Spleen (tissue), 11 donors: ENCODE results near the gene CRNKL1. TPM values are rescaled to one million over a fixed set of nuclear protein-coding genes. Genes with fewer than 3 reads are reported as not detected.

Experiments used
- DNase-seq: peaks from one replicate; pipeline ENCODE4 v3.0.0-alpha.2; 2020
- H3K27ac ChIP-seq, 8 donors: fragments of 200-600 bp; sonication (generic) in 7 of 8; 1 replicate in 4 of 8; 2 replicates in 4 of 8; pipeline versions ENCODE4 v1.5.0 to v1.8.0; 2016 to 2021; ENCODE audit warnings: inconsistent platforms in 4 of 8, mild to moderate bottlenecking in 4 of 8, moderate library complexity in 1 of 8
- H3K27me3 ChIP-seq, 7 donors: fragments of 200-600 bp; sonication (generic) in 6 of 7; replicated peaks in 1 of 7; 1 replicate in 4 of 7; 2 replicates in 3 of 7; pipeline versions ENCODE4 v1.5.0 to v1.8.0; 2016 to 2021; ENCODE audit warnings: inconsistent platforms in 3 of 7, mild to moderate bottlenecking in 1 of 7
- H3K36me3 ChIP-seq, 6 donors: fragments of 200-600 bp; sonication (generic) in 5 of 6; 1 replicate in 4 of 6; 2 replicates in 2 of 6; pipeline versions ENCODE4 v1.5.0 to v1.8.0; 2016 to 2021; ENCODE audit warnings: inconsistent platforms in 2 of 6
- H3K4me1 ChIP-seq, 6 donors: fragments of 200-600 bp; sonication (generic) in 5 of 6; 1 replicate in 3 of 6; 2 replicates in 3 of 6; pipeline versions ENCODE4 v1.5.0 to v1.8.0; 2016 to 2021; ENCODE audit warnings: inconsistent platforms in 3 of 6
- H3K4me3 ChIP-seq, 8 donors: fragments of 200-600 bp; sonication (generic) in 7 of 8; 1 replicate in 4 of 8; 2 replicates in 4 of 8; pipeline versions ENCODE4 v1.5.0 to v1.8.0; 2016 to 2021; ENCODE audit warnings: inconsistent platforms in 4 of 8, mild to moderate bottlenecking in 4 of 8, moderate library complexity in 2 of 8
- H3K9me3 ChIP-seq, 8 donors: fragments of 200-600 bp; sonication (generic) in 7 of 8; 1 replicate in 4 of 8; 2 replicates in 4 of 8; pipeline versions ENCODE4 v1.5.0 to v1.8.0; 2016 to 2021; ENCODE audit warnings: inconsistent platforms in 4 of 8
- POLR2A ChIP-seq, 3 donors: fragments of 450-650 bp; IDR thresholded peaks; one replicate each; pipeline ENCODE4 v1.5.1; 2017; ENCODE audit warnings: antibody characterized with exemption in 3 of 3, mild to moderate bottlenecking in 1 of 3
- POLR2AphosphoS5 ChIP-seq, 3 donors: sonication (generic); formaldehyde crosslinking; IDR thresholded peaks; one replicate each; pipeline ENCODE4 v1.5.1; 2017; ENCODE audit warnings: antibody characterized with exemption in 3 of 3
- WGBS, 5 donors: extraction: QIAGEN DNeasy Blood & Tissue Kit in 3 of 5; methylation state at CpG; one replicate each; pipeline versions ENCODE4 v1.1.5 to v1.1.7; 2013 to 2018; 5-methylcytosine and 5-hydroxymethylcytosine counted together
- intact Hi-C: fragments of 100-400 bp; cut with DNase I; formaldehyde crosslinking; loops from one replicate; pipeline ENCODE4 v1.15.0; 2023; ENCODE audit warnings: low total_unique reads
- polyA plus RNA-seq, 3 donors: library from polyadenylated mRNA; stranded (reverse); fragments of 200-250 nt; gene quantifications; one replicate each; pipeline ENCODE4 v1.2.1, GENCODE V29; 2013
- total RNA-seq, 7 donors: library from RNA; depleted of rRNA in 3 of 7; stranded (reverse); fragments of >200 nt in 3 of 7; fragmentation: NEBNext Ultra II Directional in 4 of 7; extraction: Animal tissue kit (Norgen Biotek cat#: 25700) in 4 of 7; gene quantifications; one replicate each; pipeline versions ENCODE4 v1.1.0 to v1.2.1, GENCODE V29; 2016 to 2021
- TF ChIP-seq, protein P1 (sequence below), 11 experiments: fragments of 200-600 bp in 7 of 11; fragments of 450-650 bp in 4 of 11; sonication (generic) in 4 of 11; IDR thresholded peaks in 8 of 11; conservative IDR thresholded peaks in 3 of 11; 1 replicate in 7 of 11; 2 replicates in 4 of 11; pipeline versions ENCODE4 v1.4.0 to v1.8.0; 2016 to 2021; ENCODE audit warnings: antibody characterized with exemption in 11 of 11, inconsistent platforms in 4 of 11, mild to moderate bottlenecking in 1 of 11
- donor health status: healthy with polysubstance abuse.
- donor health status: DM: no; HTN: no; CAD: no; lungs with moderate emphysema.
- donor health status: DM: no; HTN: no; CAD: no.
- donor health status: Bipolar disorder and iron deficiency.
- donor health status: healthy.
- donor health status: DM: no; HTN: no; CAD: no.
- donor health status: DM: yes; HTN: yes; CAD: no.

CRNKL1 gene
- total and polyA plus RNA-seq, 10 donors = 14.2 to 24.7 (median 23.4) TPM

DNA sequence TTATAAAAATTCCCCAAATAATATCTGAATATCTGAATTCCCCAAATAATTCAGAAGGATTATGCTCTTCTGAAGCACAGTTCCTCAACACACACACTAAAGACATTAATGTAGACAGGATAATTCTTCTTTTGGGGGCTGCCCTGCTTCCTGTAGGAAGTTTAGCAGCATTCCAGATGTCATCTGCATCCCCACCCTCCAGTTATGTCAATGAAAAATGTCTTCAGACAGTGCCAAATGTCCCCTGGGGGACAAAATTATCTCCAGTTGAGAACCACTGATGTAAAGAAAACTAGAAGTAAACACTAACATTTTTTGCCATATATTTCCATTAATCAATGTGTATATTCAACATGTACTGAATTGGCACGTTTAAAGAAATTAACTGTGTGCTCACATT, 61.0 kb downstream of the CRNKL1 start:
- 44 to 83% (median 60%) methylated on average over 1 of the region's 1 CpG for WGBS, 5 donors
- intact Hi-C loops = loop anchor here (10.0 kb wide), 2 partner anchors 87 to 297 kb away; no protein-coding TSS in a partner anchor
- no peak for DNase-seq
- Histone ChIP-seq H3K4me3 (no peak overlapping the region), H3K27ac (peak overlapping the region in 2 of 8 donors; percentile 3 to 12), H3K36me3 (peaks cover 0 to 49% (median 0%) of the 10 kb centered on the region in 6 donors), H3K4me1 (peaks cover 15 to 76% (median 39%) of the 10 kb centered on the region in 6 donors), H3K9me3 (no peaks in the 10 kb centered on the region), H3K27me3 (no peaks in the 10 kb centered on the region)
- TF ChIP-seq, protein P1, sequence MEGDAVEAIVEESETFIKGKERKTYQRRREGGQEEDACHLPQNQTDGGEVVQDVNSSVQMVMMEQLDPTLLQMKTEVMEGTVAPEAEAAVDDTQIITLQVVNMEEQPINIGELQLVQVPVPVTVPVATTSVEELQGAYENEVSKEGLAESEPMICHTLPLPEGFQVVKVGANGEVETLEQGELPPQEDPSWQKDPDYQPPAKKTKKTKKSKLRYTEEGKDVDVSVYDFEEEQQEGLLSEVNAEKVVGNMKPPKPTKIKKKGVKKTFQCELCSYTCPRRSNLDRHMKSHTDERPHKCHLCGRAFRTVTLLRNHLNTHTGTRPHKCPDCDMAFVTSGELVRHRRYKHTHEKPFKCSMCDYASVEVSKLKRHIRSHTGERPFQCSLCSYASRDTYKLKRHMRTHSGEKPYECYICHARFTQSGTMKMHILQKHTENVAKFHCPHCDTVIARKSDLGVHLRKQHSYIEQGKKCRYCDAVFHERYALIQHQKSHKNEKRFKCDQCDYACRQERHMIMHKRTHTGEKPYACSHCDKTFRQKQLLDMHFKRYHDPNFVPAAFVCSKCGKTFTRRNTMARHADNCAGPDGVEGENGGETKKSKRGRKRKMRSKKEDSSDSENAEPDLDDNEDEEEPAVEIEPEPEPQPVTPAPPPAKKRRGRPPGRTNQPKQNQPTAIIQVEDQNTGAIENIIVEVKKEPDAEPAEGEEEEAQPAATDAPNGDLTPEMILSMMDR (IDR thresholded peaks at IDR 0.05 in 8 of 11, conservative IDR thresholded peaks at IDR 0.05 in 3 of 11) = no peak
- TF ChIP-seq POLR2AphosphoS5 (IDR thresholded peaks at IDR 0.05) = no peak
- TF ChIP-seq POLR2A (IDR thresholded peaks at IDR 0.05) = no peak

DNA sequence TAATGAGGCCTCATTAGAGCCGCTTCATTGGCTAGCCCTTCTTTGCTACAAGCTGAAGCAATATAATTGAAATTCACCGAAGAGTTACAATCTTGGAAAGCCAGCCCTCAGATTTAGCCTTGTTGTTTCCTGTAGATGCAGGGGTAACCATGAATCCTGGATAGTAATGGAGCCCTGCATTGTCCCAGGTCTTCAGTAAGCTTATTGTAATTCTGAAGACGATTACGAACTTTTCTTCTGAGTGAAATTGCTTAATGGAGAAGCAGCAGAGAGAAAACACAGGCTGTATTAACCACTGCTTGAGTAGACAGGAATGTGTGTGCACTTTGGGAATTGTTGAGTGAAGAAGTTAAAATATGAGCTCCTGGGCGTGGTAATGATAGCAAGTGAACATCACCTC, 61.4 kb downstream of the CRNKL1 start:
- H3K4me1 ChIP-seq = peaks cover 15 to 76% (median 40%) of the 10 kb centered on the region in 6 donors
- intact Hi-C loops = loop anchor here (10.0 kb wide), 2 partner anchors 86 to 296 kb away; no protein-coding TSS in a partner anchor
- peak overlapping the region in 1 of 8 donors; percentile 12 for H3K27ac ChIP-seq
- H3K9me3 ChIP-seq = no peaks in the 10 kb centered on the region
- TF ChIP-seq, protein P1 (IDR thresholded peaks at IDR 0.05 in 8 of 11, conservative IDR thresholded peaks at IDR 0.05 in 3 of 11) = no peak
- no peak for TF ChIP-seq POLR2A (IDR thresholded peaks at IDR 0.05)
- no peak for TF ChIP-seq POLR2AphosphoS5 (IDR thresholded peaks at IDR 0.05)
- 75 to 90% (median 79%) methylated on average over 5 of the region's 5 CpGs for WGBS, 5 donors
- no peak overlapping the region for H3K4me3 ChIP-seq
- no peak for DNase-seq
- peaks cover 0 to 44% (median 0%) of the 10 kb centered on the region in 6 donors for H3K36me3 ChIP-seq
- no peaks in the 10 kb centered on the region for H3K27me3 ChIP-seq

DNA sequence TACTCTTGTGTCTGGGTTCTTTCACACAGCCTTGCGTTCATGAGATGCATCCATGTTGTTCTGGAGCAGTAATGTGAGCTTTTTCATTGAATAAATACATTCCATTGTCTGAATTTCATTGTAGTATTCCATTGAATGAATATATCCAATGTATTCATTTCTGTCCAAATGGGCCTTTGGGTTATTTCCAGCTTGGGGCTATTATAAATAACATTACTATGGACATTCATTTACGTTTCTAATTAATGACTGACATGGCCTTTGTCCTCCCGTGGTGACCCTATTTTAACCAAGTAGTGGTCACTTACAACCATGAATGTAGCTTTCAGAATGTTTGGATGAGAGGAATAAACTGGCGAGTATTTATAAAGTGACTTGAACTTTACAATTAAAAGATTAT, 65.2 kb downstream of the CRNKL1 start:
- Histone ChIP-seq H3K4me1 (peaks cover under 1 to 56% (median 29%) of the 10 kb centered on the region in 6 donors), H3K27ac (peak overlapping the region in 2 of 8 donors; percentile 45 to 50), H3K36me3 (peaks cover 0 to 37% (median 0%) of the 10 kb centered on the region in 6 donors), H3K27me3 (no peaks in the 10 kb centered on the region), H3K4me3 (no peak overlapping the region), H3K9me3 (no peaks in the 10 kb centered on the region)
- intact Hi-C loops = no loop called here
- 76 to 88% (median 80%) methylated on average over 4 of the region's 4 CpGs for WGBS, 5 donors
- TF ChIP-seq POLR2A (IDR thresholded peaks at IDR 0.05) = no peak
- TF ChIP-seq POLR2AphosphoS5 (IDR thresholded peaks at IDR 0.05) = no peak
- TF ChIP-seq, protein P1 (IDR thresholded peaks at IDR 0.05 in 8 of 11, conservative IDR thresholded peaks at IDR 0.05 in 3 of 11) = no peak
- DNase-seq = no peak

- Histone ChIP-seq H3K4me3 (no peak overlapping the region), H3K36me3 (peaks cover 0 to 39% (median 0%) of the 10 kb centered on the region in 6 donors), H3K4me1 (peaks cover 0 to 56% (median 28%) of the 10 kb centered on the region in 6 donors), H3K27ac (peak overlapping the region in 5 of 8 donors; percentile 18 to 50 (median 38)), H3K9me3 (no peaks in the 10 kb centered on the region), H3K27me3 (no peaks in the 10 kb centered on the region)
- DNase-seq = no peak
- 39 to 69% (median 53%) methylated on average over 6 of the region's 6 CpGs for WGBS, 5 donors
- TF ChIP-seq POLR2A (IDR thresholded peaks at IDR 0.05) (no peak), POLR2AphosphoS5 (IDR thresholded peaks at IDR 0.05) (no peak)
- TF ChIP-seq, protein P1 (IDR thresholded peaks at IDR 0.05 in 8 of 11, conservative IDR thresholded peaks at IDR 0.05 in 3 of 11) = no peak
- intact Hi-C loops = no loop called here
Measured at GRCh38 chr20:19986419-19986818, 65.8 kb downstream of the CRNKL1 start.

Other genes starting within 250 kb of the CRNKL1 start
- gene NAA20, start 35.1 kb downstream of the CRNKL1 start, total RNA-seq = 10 to 100 TPM; 19.3 to 44.6 (median 30.8) TPM
- gene NAA20, start 35.1 kb downstream of the CRNKL1 start, polyA plus RNA-seq = 10 to 100 TPM; 53.2 to 68.4 (median 61.8) TPM
- not detected for gene CFAP61, start 66 bp upstream of the CRNKL1 start, total RNA-seq
- gene CFAP61, start 66 bp upstream of the CRNKL1 start, polyA plus RNA-seq = under 1 TPM in 2 of 3 donors, not detected in 1; 0.06 to 0.17 TPM